H1 (cell line): ENCODE data around the gene ELOVL5. TPM values are rescaled to one million over a fixed set of nuclear protein-coding genes. Genes with fewer than 3 reads are reported as not detected.

Source experiments
- CTCF ChIA-PET: fragments of 300-600 bp; sonication (Branson Sonifier 250); formaldehyde crosslinking; loops from one replicate; lab custom pipeline; 2021; ENCODE audit not compliant: partially characterized antibody; lab: Charles Lee
- POLR2A ChIA-PET: fragments of 300-600 bp; sonication (Branson Sonifier 250); formaldehyde crosslinking; loops from one replicate; lab custom pipeline; 2021; ENCODE audit warnings: inconsistent platforms; ENCODE audit not compliant: partially characterized antibody; lab: Charles Lee
- DNase-seq, 2 experiments: peaks; one replicate each; pipeline versions ENCODE4 v3.0.0 to v3.0.0-alpha.2; 2010 to 2022; ENCODE audit warnings: low spot score in 2 of 2, low read depth in 1 of 2, mixed read lengths in 1 of 2
- FAIRE-seq: peaks from 2 replicates; lab custom pipeline; 2011; peaks lifted over from hg19 to GRCh38; lab: Jason Lieb, UNC
- H2AFZ ChIP-seq: 2 replicates; pipeline ENCODE4 v1.8.1; 2012; ENCODE audit warnings: low read length, inconsistent platforms
- H2AK5ac ChIP-seq: 2 replicates; pipeline ENCODE4 v1.6.1; 2013; ENCODE audit warnings: low read depth, low read length
- H2BK120ac ChIP-seq: replicated peaks from 2 replicates; pipeline ENCODE3; 2013; ENCODE audit warnings: low read depth, low read length, inconsistent platforms
- H2BK12ac ChIP-seq: 2 replicates; pipeline ENCODE4 v1.6.1; 2013; ENCODE audit warnings: low read depth, low read length
- H2BK15ac ChIP-seq: 2 replicates; pipeline ENCODE4 v1.6.1; 2013; ENCODE audit warnings: low read length
- H2BK20ac ChIP-seq: 2 replicates; pipeline ENCODE4 v1.6.1; 2013; ENCODE audit warnings: low read length
- H2BK5ac ChIP-seq: 2 replicates; pipeline ENCODE4 v1.6.1; 2013; ENCODE audit warnings: low read depth, low read length
- H3K14ac ChIP-seq: 2 replicates; pipeline ENCODE4 v1.6.1; 2013; ENCODE audit warnings: inconsistent platforms; ENCODE audit not compliant: insufficient read length
- H3K18ac ChIP-seq: 2 replicates; pipeline ENCODE4 v1.6.1; 2013; ENCODE audit warnings: low read length; ENCODE audit errors: extremely low read depth
- H3K23ac ChIP-seq: 2 replicates; pipeline ENCODE4 v1.6.1; 2013; ENCODE audit warnings: inconsistent platforms; ENCODE audit not compliant: insufficient read length
- H3K23me2 ChIP-seq: 2 replicates; pipeline ENCODE4 v1.6.1; 2013; ENCODE audit warnings: low read depth, low read length
- H3K27ac ChIP-seq: 2 replicates; pipeline ENCODE4 v1.6.1; 2011; ENCODE audit warnings: low read depth, low read length, inconsistent platforms
- H3K27me3 ChIP-seq, 4 experiments: replicated peaks in 1 of 4; 1 replicate in 1 of 4; 2 replicates in 3 of 4; pipeline versions ENCODE4 v1.6.1 to v1.8.1; 2011 to 2013; ENCODE audit warnings: low read length in 3 of 4, mild to moderate bottlenecking in 3 of 4, inconsistent platforms in 2 of 4, mixed read lengths in 2 of 4, moderate library complexity in 1 of 4; ENCODE audit not compliant: control insufficient read depth in 3 of 4, insufficient read depth in 3 of 4; ENCODE audit errors: extremely low read depth in 1 of 4
- H3K36me3 ChIP-seq, 4 experiments: 2 replicates each; pipeline versions ENCODE4 v1.6.1 to v1.8.1; 2011 to 2013; ENCODE audit warnings: mild to moderate bottlenecking in 4 of 4, low read length in 3 of 4, moderate library complexity in 2 of 4, control low read depth in 1 of 4, inconsistent platforms in 1 of 4; ENCODE audit not compliant: insufficient read depth in 4 of 4, control insufficient read depth in 2 of 4
- H3K4ac ChIP-seq: replicated peaks from 2 replicates; pipeline ENCODE3; 2013; ENCODE audit warnings: low read length, low read depth, mixed read lengths, inconsistent platforms; ENCODE audit not compliant: insufficient read length
- H3K4me1 ChIP-seq, 4 experiments: replicated peaks in 1 of 4; 1 replicate in 1 of 4; 2 replicates in 3 of 4; pipeline versions ENCODE4 v1.6.1 to v1.8.1; 2011 to 2013; ENCODE audit warnings: low read length in 3 of 4, inconsistent platforms in 2 of 4, mixed read lengths in 1 of 4; ENCODE audit not compliant: insufficient read depth in 4 of 4, control insufficient read depth in 3 of 4
- H3K4me2 ChIP-seq, 2 experiments: 2 replicates each; pipeline versions ENCODE4 v1.6.1 to v1.8.1; 2011 to 2013; ENCODE audit warnings: low read depth in 2 of 2, low read length in 2 of 2, control low read depth in 1 of 2, inconsistent platforms in 1 of 2, mild to moderate bottlenecking in 1 of 2; ENCODE audit not compliant: insufficient read depth in 1 of 2
- H3K4me3 ChIP-seq, 4 experiments: fragments of 200-600, 300-600 bp in 1 of 4; sonication (generic), shearing (Covaris generic), sonication (Bioruptor Twin) in 1 of 4; 2 replicates each; pipeline versions ENCODE4 v1.5.1 to v1.8.1; 2011 to 2016; ENCODE audit warnings: low read length in 4 of 4, low read depth in 3 of 4, control low read depth in 2 of 4, inconsistent platforms in 2 of 4, mild to moderate bottlenecking in 2 of 4, mixed read lengths in 1 of 4, moderate library complexity in 1 of 4; ENCODE audit not compliant: insufficient read depth in 2 of 4; ENCODE audit errors: extremely low read depth in 1 of 4
- H3K56ac ChIP-seq: replicated peaks from 2 replicates; pipeline ENCODE3; 2013; ENCODE audit warnings: low read depth, mild to moderate bottlenecking, mixed read lengths, low read length, inconsistent platforms; ENCODE audit not compliant: insufficient read length
- H3K79me1 ChIP-seq: 2 replicates; pipeline ENCODE4 v1.6.1; 2013; ENCODE audit warnings: low read depth, low read length, control low read depth
- H3K79me2 ChIP-seq, 2 experiments: 2 replicates each; pipeline versions ENCODE4 v1.6.1 to v1.8.1; 2012 to 2013; ENCODE audit warnings: low read length in 2 of 2, mild to moderate bottlenecking in 2 of 2, inconsistent platforms in 1 of 2; ENCODE audit not compliant: insufficient read depth in 2 of 2, control insufficient read depth in 1 of 2
- H3K9ac ChIP-seq, 4 experiments: replicated peaks in 1 of 4; 1 replicate in 1 of 4; 2 replicates in 3 of 4; pipeline versions ENCODE4 v1.6.1 to v1.8.1; 2011 to 2013; ENCODE audit warnings: low read depth in 3 of 4, low read length in 3 of 4, control low read depth in 2 of 4, mild to moderate bottlenecking in 2 of 4, moderate library complexity in 2 of 4, inconsistent platforms in 1 of 4; ENCODE audit errors: extremely low read depth in 1 of 4
- H3K9me3 ChIP-seq, 2 experiments: 2 replicates each; pipeline versions ENCODE4 v1.6.1 to v1.8.1; 2012 to 2013; ENCODE audit warnings: mild to moderate bottlenecking in 2 of 2, moderate library complexity in 2 of 2, control low read depth in 1 of 2, inconsistent platforms in 1 of 2, low read depth in 1 of 2, low read length in 1 of 2, mixed read lengths in 1 of 2; ENCODE audit not compliant: insufficient read depth in 2 of 2
- H4K20me1 ChIP-seq, 2 experiments: replicated peaks in 1 of 2; 2 replicates each; pipeline versions ENCODE3 to v1.8.1; 2011 to 2013; ENCODE audit warnings: inconsistent platforms in 2 of 2, low read length in 2 of 2, mild to moderate bottlenecking in 1 of 2; ENCODE audit not compliant: insufficient read depth in 2 of 2, control insufficient read depth in 1 of 2
- H4K5ac ChIP-seq: 2 replicates; pipeline ENCODE4 v1.6.1; 2013; ENCODE audit warnings: low read length, low read depth, mixed read lengths, inconsistent platforms; ENCODE audit not compliant: insufficient read length
- H4K8ac ChIP-seq: 2 replicates; pipeline ENCODE4 v1.8.0; 2013; ENCODE audit warnings: mild to moderate bottlenecking, moderate library complexity, low read length, inconsistent platforms; ENCODE audit not compliant: insufficient read depth; ENCODE audit errors: extremely low read depth
- H4K91ac ChIP-seq: replicated peaks from 2 replicates; pipeline ENCODE3; 2013; ENCODE audit warnings: low read length, mixed read lengths, inconsistent platforms; ENCODE audit not compliant: insufficient read length
- CHD2 ChIP-seq: IDR thresholded peaks from 2 replicates; pipeline ENCODE4 v1.6.1; 2012; ENCODE audit warnings: low read length, improper control_type of control experiment
- WGBS, 2 experiments: shearing (Covaris generic) in 1 of 2; methylation state at CpG; one replicate each; pipeline versions ENCODE4 v1.1.6 to v1.1.7; 2013 to 2015; ENCODE audit warnings: low lambda C conversion rate in 2 of 2, mixed read lengths in 2 of 2, inconsistent platforms in 1 of 2, low coverage in 1 of 2, missing lambda C conversion rate in 1 of 2; ENCODE audit not compliant: insufficient replicate concordance in 2 of 2, insufficient coverage in 1 of 2, insufficient read length in 1 of 2; ENCODE audit errors: extremely low coverage in 1 of 2, missing lambda C conversion rate in 1 of 2; 5-methylcytosine and 5-hydroxymethylcytosine counted together
- polyA plus RNA-seq, 7 experiments: library from polyadenylated mRNA; depleted of rRNA in 3 of 7; stranded (reverse) in 5 of 7; unstranded in 2 of 7; fragments of >200 nt in 5 of 7; fragments of 200-250 nt in 2 of 7; gene quantifications; 1 replicate in 5 of 7; 2 replicates in 1 of 7; 4 replicates in 1 of 7; pipeline versions ENCODE4 v1.2.1 to v1.2.3, GENCODE V29; 2011 to 2013; ENCODE audit warnings: missing spikeins in 2 of 7, mixed read lengths in 2 of 7
- total RNA-seq: library from RNA; stranded (reverse); fragmentation: NEBNext Ultra II Directional; extraction: Animal tissue kit (Norgen Biotek cat#: 25700); gene quantifications from 2 replicates; pipeline ENCODE4 v1.2.1, GENCODE V29; 2021

ELOVL5 gene
- total and polyA plus RNA-seq, 2 of the 8 experiments (the other 6 are each of a cell fraction or from before 2014, with no cell fraction given): 113 to 156 TPM

DNA sequence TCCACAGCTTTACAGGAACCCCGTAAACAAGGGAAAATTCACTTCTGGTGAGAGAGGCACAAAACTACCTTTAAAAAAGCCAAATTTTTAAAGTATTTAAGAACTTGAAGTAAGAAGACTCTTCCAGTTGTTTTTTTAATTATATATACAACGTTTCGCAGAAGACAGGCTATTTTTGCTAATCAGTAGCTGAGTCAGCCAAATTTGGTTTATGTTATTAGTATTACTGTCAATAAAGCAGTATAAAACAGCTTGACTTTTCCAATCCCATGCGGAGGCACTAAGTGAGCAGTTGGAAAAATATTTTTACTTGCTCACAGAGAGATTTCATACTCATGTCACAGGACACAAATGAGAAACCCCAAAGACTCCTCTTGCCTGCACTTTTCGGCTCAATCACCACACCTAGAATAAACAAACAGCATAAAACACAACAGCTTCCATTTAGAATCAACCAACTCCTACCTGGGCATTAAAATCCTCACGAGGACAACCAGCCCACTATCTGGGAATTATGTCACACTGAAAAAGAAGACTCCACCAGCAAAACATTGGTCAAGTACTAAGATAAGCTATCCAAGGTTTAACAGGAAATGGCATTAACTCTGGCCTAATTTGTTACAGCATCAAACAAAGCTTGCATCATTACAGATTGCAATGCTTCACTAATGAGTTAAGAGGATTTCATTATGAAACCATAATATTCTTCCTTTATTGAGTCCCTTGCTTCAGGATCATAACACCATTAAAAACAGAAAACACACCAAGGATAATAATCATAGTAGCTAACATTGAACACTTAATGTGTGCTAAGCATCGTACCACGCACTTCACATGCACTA lies 26.3 kb downstream of the ELOVL5 start:
- Histone ChIP-seq H4K91ac (no peak overlapping the region), H3K18ac (no peak overlapping the region), H3K23me2 (no peaks in the 10 kb centered on the region), H3K14ac (no peak overlapping the region), H3K56ac (no peak overlapping the region), H2AK5ac (no peak overlapping the region), H3K36me3 (no peaks in the 10 kb centered on the region), H4K20me1 (peaks cover 16 to 30% of the 10 kb centered on the region in 2 experiments), H3K9me3 (no peaks in the 10 kb centered on the region), H3K79me1 (peaks cover 12% of the 10 kb centered on the region), H2BK12ac (no peak overlapping the region), H4K5ac (no peak overlapping the region), H2BK120ac (no peak overlapping the region), H3K4me3 (no peak overlapping the region), H3K4ac (no peak overlapping the region), H3K79me2 (peaks cover 15 to 90% of the 10 kb centered on the region in 2 experiments), H3K4me2 (no peak overlapping the region), H3K27me3 (peaks cover 0 to 2% (median 0%) of the 10 kb centered on the region in 4 experiments; a peak in 1 of 7 replicates), H3K27ac (no peak overlapping the region), H3K4me1 (peaks cover 0 to 10% (median 5%) of the 10 kb centered on the region in 4 experiments), H4K8ac (no peak overlapping the region), H3K23ac (no peak overlapping the region), H2BK5ac (no peak overlapping the region), H2BK15ac (no peak overlapping the region), H2AFZ (no peak overlapping the region), H2BK20ac (no peak overlapping the region), H3K9ac (no peak overlapping the region)
- POLR2A ChIA-PET: interaction anchor here (1.0 to 1.2 kb wide), 2 partner anchors 9 to 22 kb away, joined by 3 read pairs; no protein-coding TSS in a partner anchor
- DNase-seq (no peak), FAIRE-seq (no peak)
- CTCF ChIA-PET: interaction anchor here (1.2 kb wide), 1 partner anchor 22 kb away, joined by 3 read pairs; no protein-coding TSS in a partner anchor
- no peak for TF ChIP-seq CHD2
- 88% methylated on average over 8 of the region's 8 CpGs; no CpG with 5 or more reads in 1 of the 2 experiments for WGBS, 2 experiments
